Measurements from ENCODE around the gene IGSF3.
"Not testable (repeated sequence)": the region's sequence is repeated elsewhere in the genome, so short reads cannot be mapped to it uniquely, and the experiment has no call there.

DNA sequence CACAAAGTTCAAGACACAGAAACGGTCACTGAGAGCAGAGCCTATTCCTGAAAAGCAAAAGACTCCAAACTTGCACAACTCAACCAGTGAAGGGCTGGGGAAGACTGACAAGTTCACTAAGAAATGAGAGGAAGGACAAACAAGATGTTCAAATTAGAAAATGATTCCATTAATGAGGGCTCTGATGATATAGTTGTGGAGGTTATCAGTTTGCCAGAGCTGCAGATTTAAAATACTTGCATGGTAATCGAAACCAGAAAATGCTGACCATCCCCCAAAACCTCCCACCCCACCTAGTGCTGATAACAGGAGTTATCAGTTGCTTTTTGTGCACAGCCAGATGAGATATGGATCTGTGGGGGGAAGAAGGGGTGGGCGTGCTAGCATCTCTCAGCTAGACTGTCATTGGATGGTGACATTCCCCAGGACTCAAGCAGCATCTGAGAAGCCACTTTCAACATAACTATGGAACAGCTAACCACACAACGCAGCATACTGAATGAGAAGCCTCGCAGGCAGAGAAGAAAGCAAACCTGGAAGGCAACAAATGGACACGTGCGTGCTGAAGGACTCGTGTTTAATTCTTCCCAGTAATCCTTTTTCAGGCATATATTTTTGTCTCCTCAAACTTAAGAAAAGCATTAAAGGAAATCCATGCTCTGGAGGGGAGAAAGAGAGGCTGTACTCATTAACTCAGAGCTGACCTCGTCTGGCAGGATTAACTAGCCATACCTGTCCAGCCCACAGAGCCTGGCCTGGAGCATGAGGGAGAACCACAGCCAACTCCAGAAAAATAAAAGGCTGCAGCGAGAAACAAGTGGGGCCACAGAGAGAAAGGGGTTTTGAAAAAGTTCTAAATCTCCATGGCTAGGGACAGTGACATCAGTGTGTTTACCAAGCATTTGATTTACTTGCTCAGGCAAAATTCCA lies 35.3 kb downstream of the IGSF3 start:
- TF ChIP-seq, protein P1, sequence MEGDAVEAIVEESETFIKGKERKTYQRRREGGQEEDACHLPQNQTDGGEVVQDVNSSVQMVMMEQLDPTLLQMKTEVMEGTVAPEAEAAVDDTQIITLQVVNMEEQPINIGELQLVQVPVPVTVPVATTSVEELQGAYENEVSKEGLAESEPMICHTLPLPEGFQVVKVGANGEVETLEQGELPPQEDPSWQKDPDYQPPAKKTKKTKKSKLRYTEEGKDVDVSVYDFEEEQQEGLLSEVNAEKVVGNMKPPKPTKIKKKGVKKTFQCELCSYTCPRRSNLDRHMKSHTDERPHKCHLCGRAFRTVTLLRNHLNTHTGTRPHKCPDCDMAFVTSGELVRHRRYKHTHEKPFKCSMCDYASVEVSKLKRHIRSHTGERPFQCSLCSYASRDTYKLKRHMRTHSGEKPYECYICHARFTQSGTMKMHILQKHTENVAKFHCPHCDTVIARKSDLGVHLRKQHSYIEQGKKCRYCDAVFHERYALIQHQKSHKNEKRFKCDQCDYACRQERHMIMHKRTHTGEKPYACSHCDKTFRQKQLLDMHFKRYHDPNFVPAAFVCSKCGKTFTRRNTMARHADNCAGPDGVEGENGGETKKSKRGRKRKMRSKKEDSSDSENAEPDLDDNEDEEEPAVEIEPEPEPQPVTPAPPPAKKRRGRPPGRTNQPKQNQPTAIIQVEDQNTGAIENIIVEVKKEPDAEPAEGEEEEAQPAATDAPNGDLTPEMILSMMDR (IDR thresholded peaks at IDR 0.05): not testable (repeated sequence)
- not testable (repeated sequence) for TF ChIP-seq POLR2A, POLR2AphosphoS5, EP300 (IDR thresholded peaks at IDR 0.05)

All from suprapubic skin (tissue), 4 donors.